Fibroblast of lung (primary cell): ENCODE data around the gene C15orf39. TPM values are rescaled to one million over a fixed set of nuclear protein-coding genes. Genes with fewer than 3 reads are reported as not detected.
"Not testable (repeated sequence)": the region's sequence is repeated elsewhere in the genome, so short reads cannot be mapped to it uniquely, and the experiment has no call there.

Source experiments
- DNase-seq, 2 donors: peaks; one replicate each; pipeline versions ENCODE4 v3.0.0 to v3.0.0-alpha.2; 2010; ENCODE audit warnings: low read depth in 2 of 2
- H2AFZ ChIP-seq: 2 replicates; pipeline ENCODE4 v1.5.1; 2012; ENCODE audit warnings: low read length, control low read depth, inconsistent platforms
- H3K27ac ChIP-seq: 2 replicates; pipeline ENCODE4 v1.5.1; 2011; ENCODE audit warnings: low read length, control low read depth; ENCODE audit not compliant: insufficient read depth
- H3K27me3 ChIP-seq: 2 replicates; pipeline ENCODE4 v1.5.1; 2011; ENCODE audit warnings: mild to moderate bottlenecking, low read length; ENCODE audit not compliant: control insufficient read depth, insufficient read depth
- H3K36me3 ChIP-seq: 2 replicates; pipeline ENCODE4 v1.5.1; 2011; ENCODE audit warnings: low read length; ENCODE audit not compliant: control insufficient read depth, insufficient read depth
- H3K4me1 ChIP-seq: 2 replicates; pipeline ENCODE4 v1.5.1; 2011; ENCODE audit warnings: low read length; ENCODE audit not compliant: control insufficient read depth, insufficient read depth; ENCODE audit errors: extremely low read depth
- H3K4me2 ChIP-seq: 2 replicates; pipeline ENCODE4 v1.5.1; 2011; ENCODE audit warnings: low read length, control low read depth; ENCODE audit not compliant: insufficient read depth; ENCODE audit errors: extremely low read depth
- H3K4me3 ChIP-seq, 4 experiments: fragments of 200-600 bp in 1 of 4; sonication (generic) in 1 of 4; replicated peaks in 1 of 4; 2 replicates each; pipeline ENCODE4 v1.5.1; 2011 to 2016; ENCODE audit warnings: low read length in 4 of 4, low read depth in 3 of 4, mild to moderate bottlenecking in 3 of 4, control low read depth in 2 of 4, inconsistent platforms in 1 of 4, mixed read lengths in 1 of 4; ENCODE audit not compliant: insufficient read depth in 1 of 4; ENCODE audit errors: control extremely low read depth in 1 of 4
- H3K79me2 ChIP-seq: 2 replicates; pipeline ENCODE4 v1.5.1; 2012; ENCODE audit warnings: mild to moderate bottlenecking, low read length, inconsistent platforms; ENCODE audit not compliant: control insufficient read depth, insufficient read depth
- H3K9ac ChIP-seq: 2 replicates; pipeline ENCODE4 v1.5.1; 2011; ENCODE audit warnings: mild to moderate bottlenecking, low read length, control low read depth; ENCODE audit not compliant: insufficient read depth
- H3K9me3 ChIP-seq: 2 replicates; pipeline ENCODE4 v1.5.1; 2012; ENCODE audit warnings: low read depth, low read length; ENCODE audit not compliant: control insufficient read depth, insufficient read depth
- H4K20me1 ChIP-seq: 2 replicates; pipeline ENCODE4 v1.5.1; 2011; ENCODE audit warnings: low read length; ENCODE audit not compliant: control insufficient read depth, insufficient read depth; ENCODE audit errors: extremely low read depth
- CTCF ChIP-seq, 2 donors: IDR thresholded peaks in 1 of 2; conservative IDR thresholded peaks in 1 of 2; 1 replicate in 1 of 2; 2 replicates in 1 of 2; pipeline ENCODE4 v1.5.1; 2011 to 2012; ENCODE audit warnings: low read length in 2 of 2, control low read depth in 1 of 2, inconsistent platforms in 1 of 2, low read depth in 1 of 2, mild to moderate bottlenecking in 1 of 2
- EZH2 ChIP-seq: IDR thresholded peaks from 2 replicates; pipeline ENCODE4 v1.5.1; 2012; ENCODE audit warnings: low read length, control low read depth, mild to moderate bottlenecking; ENCODE audit errors: missing control alignments
- polyA plus RNA-seq, 2 donors: library from polyadenylated mRNA; depleted of rRNA in 1 of 2; stranded (reverse) in 1 of 2; unstranded in 1 of 2; fragments of >200 nt; gene quantifications; 2 replicates each; pipeline ENCODE4 v1.2.1, GENCODE V29; 2011 to 2012; ENCODE audit warnings: missing spikeins in 1 of 2
- total RNA-seq: library from RNA; depleted of rRNA; stranded (reverse); fragments of >200 nt; gene quantifications from 2 replicates; pipeline ENCODE4 v1.2.1, GENCODE V29; 2014

The C15orf39 gene
- total and polyA plus RNA-seq, 2 donors (not counting 1 experiment from before 2014, with no cell fraction given), result 1.7 to 2.3 TPM

GRCh38 chr15:75161917-75162414 is 39.7 kb upstream of the C15orf39 start:
- H3K36me3 ChIP-seq, result no peaks in the 10 kb centered on the region
- H3K27me3 ChIP-seq, result no peaks in the 10 kb centered on the region
- TF ChIP-seq CTCF (conservative IDR thresholded peaks at IDR 0.05 in 1 of 2, IDR thresholded peaks at IDR 0.05 in 1 of 2; ENCODE audit: low read depth in 1 of 2, low read length in 2 of 2) (no peak), EZH2 (no peak)
- no peaks in the 10 kb centered on the region for H3K9me3 ChIP-seq
- no peak overlapping the region for H3K4me2 ChIP-seq
- H3K4me3 ChIP-seq, result no peak overlapping the region
- no peak overlapping the region for H2AFZ ChIP-seq
- H3K9ac ChIP-seq, result no peak overlapping the region
- no peaks in the 10 kb centered on the region for H3K79me2 ChIP-seq
- H4K20me1 ChIP-seq, result no peaks in the 10 kb centered on the region
- H3K27ac ChIP-seq, result no peak overlapping the region
- DNase-seq, result peak in 1 of 2 donors; percentile 31
- no peaks in the 10 kb centered on the region for H3K4me1 ChIP-seq

GRCh38 chr15:75163150-75163564 is 38.5 kb upstream of the C15orf39 start:
- Histone ChIP-seq H3K9me3 (no peaks in the 10 kb centered on the region), H3K27ac (no peak overlapping the region), H3K4me3 (no peak overlapping the region), H3K4me2 (no peak overlapping the region), H2AFZ (no peak overlapping the region), H3K79me2 (no peaks in the 10 kb centered on the region), H3K4me1 (no peaks in the 10 kb centered on the region), H3K36me3 (no peaks in the 10 kb centered on the region), H3K27me3 (no peaks in the 10 kb centered on the region), H3K9ac (no peak overlapping the region), H4K20me1 (no peaks in the 10 kb centered on the region)
- no peak for TF ChIP-seq CTCF (conservative IDR thresholded peaks at IDR 0.05 in 1 of 2, IDR thresholded peaks at IDR 0.05 in 1 of 2; ENCODE audit: low read depth in 1 of 2, low read length in 2 of 2)
- no peak for TF ChIP-seq EZH2
- DNase-seq, result no peak

GRCh38 chr15:75164625-75165350 is 36.9 kb upstream of the C15orf39 start:
- no peak for DNase-seq
- Histone ChIP-seq H3K27me3 (no peaks in the 10 kb centered on the region), H3K4me3 (no peak overlapping the region), H3K9ac (no peak overlapping the region), H3K79me2 (no peaks in the 10 kb centered on the region), H3K27ac (no peak overlapping the region), H3K9me3 (no peaks in the 10 kb centered on the region), H3K4me2 (no peak overlapping the region), H3K36me3 (no peaks in the 10 kb centered on the region), H2AFZ (no peak overlapping the region), H3K4me1 (no peaks in the 10 kb centered on the region), H4K20me1 (no peaks in the 10 kb centered on the region)
- TF ChIP-seq EZH2, result no peak
- TF ChIP-seq CTCF (conservative IDR thresholded peaks at IDR 0.05 in 1 of 2, IDR thresholded peaks at IDR 0.05 in 1 of 2; ENCODE audit: low read depth in 1 of 2, low read length in 2 of 2), result no peak

- not testable (repeated sequence) for H3K27me3 ChIP-seq, H4K20me1 ChIP-seq, H3K9me3 ChIP-seq, H3K4me1 ChIP-seq, DNase-seq, H3K9ac ChIP-seq, H3K4me2 ChIP-seq, H3K79me2 ChIP-seq, H2AFZ ChIP-seq, H3K4me3 ChIP-seq, H3K27ac ChIP-seq, H3K36me3 ChIP-seq
These were observed 35.1 kb upstream of the C15orf39 start for GRCh38 chr15:75166489-75167063.
